ENCODE measurements around the gene GRIN2A. TPM values are rescaled to one million over a fixed set of nuclear protein-coding genes. Genes with fewer than 3 reads are reported as not detected.

The GRIN2A gene
- total RNA-seq, 4 donors from 2014 or later, result 0.19 to 0.56 (median 0.35) TPM

DNA sequence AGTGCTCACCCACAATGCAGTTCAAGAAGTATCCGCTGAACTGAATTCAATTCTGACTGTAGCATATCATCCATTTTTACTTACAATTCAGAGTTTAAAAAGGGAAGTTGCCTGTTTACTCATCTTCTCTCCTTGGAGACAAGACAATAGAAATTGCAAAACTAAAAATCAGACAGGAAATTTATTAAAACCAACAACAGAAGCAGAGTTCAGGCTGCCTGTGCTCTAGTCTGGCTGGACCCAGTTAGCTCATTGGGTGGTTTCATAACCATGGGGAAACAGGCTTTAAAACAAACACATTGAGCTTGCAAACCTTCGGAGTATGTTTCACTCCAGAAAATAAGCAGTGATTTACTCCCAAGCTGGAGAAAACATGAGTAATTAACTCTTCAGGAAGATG is 321.4 kb downstream of the GRIN2A start:
- intact Hi-C loops (cut with DNase I), result no loop called here
- H3K27ac ChIP-seq, result no peak overlapping the region
- DNase-seq, result no peak
- H3K36me3 ChIP-seq, result no peaks in the 10 kb centered on the region
- H3K27me3 ChIP-seq, result no peaks in the 10 kb centered on the region
- H3K4me1 ChIP-seq, result no peaks in the 10 kb centered on the region
- no peak overlapping the region for H3K4me3 ChIP-seq
- no peak for TF ChIP-seq POLR2A (IDR thresholded peaks at IDR 0.05)
- TF ChIP-seq, protein P1, sequence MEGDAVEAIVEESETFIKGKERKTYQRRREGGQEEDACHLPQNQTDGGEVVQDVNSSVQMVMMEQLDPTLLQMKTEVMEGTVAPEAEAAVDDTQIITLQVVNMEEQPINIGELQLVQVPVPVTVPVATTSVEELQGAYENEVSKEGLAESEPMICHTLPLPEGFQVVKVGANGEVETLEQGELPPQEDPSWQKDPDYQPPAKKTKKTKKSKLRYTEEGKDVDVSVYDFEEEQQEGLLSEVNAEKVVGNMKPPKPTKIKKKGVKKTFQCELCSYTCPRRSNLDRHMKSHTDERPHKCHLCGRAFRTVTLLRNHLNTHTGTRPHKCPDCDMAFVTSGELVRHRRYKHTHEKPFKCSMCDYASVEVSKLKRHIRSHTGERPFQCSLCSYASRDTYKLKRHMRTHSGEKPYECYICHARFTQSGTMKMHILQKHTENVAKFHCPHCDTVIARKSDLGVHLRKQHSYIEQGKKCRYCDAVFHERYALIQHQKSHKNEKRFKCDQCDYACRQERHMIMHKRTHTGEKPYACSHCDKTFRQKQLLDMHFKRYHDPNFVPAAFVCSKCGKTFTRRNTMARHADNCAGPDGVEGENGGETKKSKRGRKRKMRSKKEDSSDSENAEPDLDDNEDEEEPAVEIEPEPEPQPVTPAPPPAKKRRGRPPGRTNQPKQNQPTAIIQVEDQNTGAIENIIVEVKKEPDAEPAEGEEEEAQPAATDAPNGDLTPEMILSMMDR (IDR thresholded peaks at IDR 0.05), result no peak
- no peaks in the 10 kb centered on the region for H3K9me3 ChIP-seq
- WGBS, 2 donors, result 58 to 78% methylated on average over 2 of the region's 2 CpGs

DNA sequence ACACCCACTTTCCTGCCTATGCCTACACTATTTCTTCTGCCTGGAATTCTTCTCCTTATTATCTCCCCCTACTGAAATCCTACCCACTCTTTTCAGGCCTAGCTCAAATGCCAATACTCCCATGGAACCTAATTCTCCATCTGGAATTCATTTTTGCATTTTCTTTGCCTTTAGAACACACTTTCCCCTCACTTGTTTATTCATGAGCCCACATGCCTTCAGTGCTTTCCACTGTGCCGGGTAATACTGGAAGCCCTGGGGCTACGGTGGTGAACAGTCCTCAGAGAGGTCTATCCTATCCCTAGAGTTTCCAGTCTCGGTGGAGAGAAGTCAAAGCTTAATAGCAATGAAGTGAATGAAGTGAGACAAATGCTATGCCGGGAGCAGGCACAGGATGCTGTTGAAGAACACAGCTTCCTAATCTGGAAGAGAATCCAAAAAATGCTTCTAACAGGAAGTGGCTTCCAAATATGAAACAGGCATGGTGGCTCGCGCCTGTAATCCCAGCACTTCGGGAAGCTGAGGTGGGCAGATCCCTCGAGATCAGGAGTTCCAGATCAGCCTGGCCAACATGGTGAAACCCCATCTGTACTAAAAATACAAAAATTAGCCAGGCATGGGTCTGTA is 322.4 kb downstream of the GRIN2A start:
- no peaks in the 10 kb centered on the region for H3K27me3 ChIP-seq
- H3K4me1 ChIP-seq, result no peaks in the 10 kb centered on the region
- intact Hi-C loops (cut with DNase I), result no loop called here
- no peaks in the 10 kb centered on the region for H3K9me3 ChIP-seq
- no peak overlapping the region for H3K27ac ChIP-seq
- TF ChIP-seq POLR2A (IDR thresholded peaks at IDR 0.05), result no peak
- TF ChIP-seq, protein P1 (IDR thresholded peaks at IDR 0.05), result no peak
- DNase-seq, result no peak
- 59 to 61% methylated on average over 6 to 7 of the region's 8 CpGs for WGBS, 2 donors
- H3K4me3 ChIP-seq, result no peak overlapping the region
- H3K36me3 ChIP-seq, result no peaks in the 10 kb centered on the region

DNA sequence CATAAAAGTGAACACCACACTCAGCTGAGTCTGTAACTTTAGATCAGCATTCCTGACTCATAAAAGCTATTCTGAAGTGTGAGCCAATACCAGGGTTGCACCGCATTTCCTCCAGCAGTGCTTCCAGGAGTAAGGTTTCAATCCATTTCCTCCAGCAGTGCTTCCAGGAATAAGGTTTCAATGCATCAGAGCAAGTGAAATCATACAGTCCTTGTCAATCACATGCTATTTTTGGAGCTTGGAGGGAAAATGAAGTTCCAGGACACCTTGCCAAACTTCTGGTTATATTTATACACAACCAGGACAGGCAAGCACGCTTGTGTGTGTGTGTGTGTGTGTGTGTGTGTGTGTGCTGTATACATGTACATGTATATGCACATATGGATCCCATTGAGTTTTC is 327.6 kb downstream of the GRIN2A start:
- 14 to 38% methylated on average over 2 of the region's 2 CpGs for WGBS, 2 donors
- no peaks in the 10 kb centered on the region for H3K36me3 ChIP-seq
- H3K4me3 ChIP-seq, result no peak overlapping the region
- H3K27me3 ChIP-seq, result no peaks in the 10 kb centered on the region
- TF ChIP-seq, protein P1 (IDR thresholded peaks at IDR 0.05), result no peak
- no peak for TF ChIP-seq POLR2A (IDR thresholded peaks at IDR 0.05)
- no peak overlapping the region for H3K27ac ChIP-seq
- intact Hi-C loops (cut with DNase I), result no loop called here
- no peaks in the 10 kb centered on the region for H3K4me1 ChIP-seq
- DNase-seq, result no peak
- no peaks in the 10 kb centered on the region for H3K9me3 ChIP-seq

DNA sequence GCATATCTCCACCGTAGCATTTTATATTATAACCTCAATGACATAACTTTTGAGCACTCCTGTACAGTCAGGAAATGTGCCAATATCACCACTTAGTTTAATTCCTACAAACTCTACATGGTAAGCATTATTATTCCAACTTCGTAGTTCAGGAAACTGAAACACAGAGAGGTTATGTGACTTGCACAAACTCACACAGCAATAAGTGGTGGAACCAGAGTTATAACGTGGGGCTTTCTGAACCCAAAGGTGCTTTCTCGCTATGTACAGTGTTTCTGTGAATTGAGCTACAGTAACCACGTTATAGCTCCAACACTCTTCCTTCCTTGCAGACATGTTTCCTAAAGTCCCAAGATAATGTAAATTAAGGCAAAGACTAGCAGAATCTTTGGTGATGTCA is 330.2 kb downstream of the GRIN2A start:
- DNase-seq, result no peak
- TF ChIP-seq, protein P1 (IDR thresholded peaks at IDR 0.05), result no peak
- no peak for TF ChIP-seq POLR2A (IDR thresholded peaks at IDR 0.05)

DNA sequence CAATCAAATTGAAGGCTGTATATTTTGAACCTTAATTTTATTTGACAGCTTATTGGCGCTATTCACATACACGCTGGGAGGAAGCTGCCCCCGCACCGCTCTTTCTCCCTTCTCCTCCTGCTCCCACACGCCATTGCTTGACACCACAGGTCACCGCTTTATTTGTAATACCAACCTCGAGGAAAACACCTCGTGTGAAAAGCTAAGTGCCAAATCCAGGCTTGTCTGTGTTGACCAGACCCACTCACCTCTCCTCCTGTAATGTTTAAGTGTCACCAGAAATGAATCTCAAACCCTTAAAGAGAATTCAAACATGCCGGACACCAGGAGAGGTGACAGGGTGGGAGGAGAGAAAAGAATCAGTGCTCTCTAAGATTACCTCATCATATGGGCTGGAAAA is 331.4 kb downstream of the GRIN2A start:
- Histone ChIP-seq H3K4me1 (no peaks in the 10 kb centered on the region), H3K27ac (no peak overlapping the region)
- intact Hi-C loops (cut with DNase I), result no loop called here

More for the DNA sequence above, 330.2 kb downstream of the GRIN2A start:
- WGBS, 2 donors, result 84 to 85% methylated on average over 5 of the region's 5 CpGs
- Histone ChIP-seq H3K27me3 (no peaks in the 10 kb centered on the region), H3K36me3 (no peaks in the 10 kb centered on the region), H3K4me3 (no peak overlapping the region), H3K4me1 (no peaks in the 10 kb centered on the region), H3K27ac (no peak overlapping the region), H3K9me3 (no peaks in the 10 kb centered on the region)
- intact Hi-C loops (cut with DNase I), result no loop called here

More for the DNA sequence above, 331.4 kb downstream of the GRIN2A start:
- WGBS, 2 donors, result 61 to 65% methylated on average over 9 of the region's 9 CpGs
- no peaks in the 10 kb centered on the region for H3K9me3 ChIP-seq
- no peak for DNase-seq
- no peaks in the 10 kb centered on the region for H3K27me3 ChIP-seq
- H3K4me3 ChIP-seq, result no peak overlapping the region
- TF ChIP-seq, protein P1 (IDR thresholded peaks at IDR 0.05), result no peak
- TF ChIP-seq POLR2A (IDR thresholded peaks at IDR 0.05), result no peak
- no peaks in the 10 kb centered on the region for H3K36me3 ChIP-seq
